HG02840 (cell line): Measurements from ENCODE around the gene UFSP1.

ENCODE experiments used
- ATAC-seq: cut with Tn5 transposase; IDR thresholded peaks from one replicate; pipeline ENCODE4 v1.9.1; 2021; ENCODE audit warnings: mild to moderate bottlenecking, moderate library complexity, moderate number of reproducible peaks; ENCODE audit not compliant: unreplicated experiment, low FRiP score

UFSP1 gene

GRCh38 chr7:100884736-100885439 is 4.6 kb downstream of the UFSP1 start:
- no peak for ATAC-seq

- no peak for ATAC-seq
Measured at GRCh38 chr7:100882785-100883526, 6.6 kb downstream of the UFSP1 start.

GRCh38 chr7:100882201-100882600 is 7.3 kb downstream of the UFSP1 start:
- ATAC-seq, result no peak

- no peak for ATAC-seq
Measured at GRCh38 chr7:100881136-100881535, 8.4 kb downstream of the UFSP1 start.

GRCh38 chr7:100880645-100881044 is 8.9 kb downstream of the UFSP1 start:
- no peak for ATAC-seq

- ATAC-seq, result no peak
Measured at GRCh38 chr7:100879685-100880261, 9.7 kb downstream of the UFSP1 start.

GRCh38 chr7:100878685-100879084 is 10.8 kb downstream of the UFSP1 start:
- ATAC-seq, result no peak

- no peak for ATAC-seq
Measured at GRCh38 chr7:100878013-100878412, 11.5 kb downstream of the UFSP1 start.

GRCh38 chr7:100875356-100875751 is 14.2 kb downstream of the UFSP1 start:
- peak; percentile 17 for ATAC-seq

GRCh38 chr7:100874577-100875355 is 14.7 kb downstream of the UFSP1 start, which contains the start of gene SRRT:
SRRT (plus strand) TSS chr7:100875103; CDS start chr7:100875591, 488 bp downstream.
- peak; percentile 89 for ATAC-seq

GRCh38 chr7:100874300-100874576 is 15.3 kb downstream of the UFSP1 start:
- no peak for ATAC-seq

- ATAC-seq, result no peak
Measured at GRCh38 chr7:100873599-100874299, 15.8 kb downstream of the UFSP1 start.

GRCh38 chr7:100867776-100868485 is 21.6 kb downstream of the UFSP1 start:
- no peak for ATAC-seq

- no peak for ATAC-seq
Measured at GRCh38 chr7:100867040-100867775, 22.3 kb downstream of the UFSP1 start, which contains the start of gene TRIP6. TRIP6 (plus strand) TSS chr7:100867387; CDS start chr7:100867498, 111 bp downstream.

GRCh38 chr7:100866729-100867039 is 22.8 kb downstream of the UFSP1 start:
- no peak for ATAC-seq

GRCh38 chr7:100865938-100866728 is 23.4 kb downstream of the UFSP1 start:
- ATAC-seq, result no peak

GRCh38 chr7:100865372-100865911 is 24.1 kb downstream of the UFSP1 start:
- no peak for ATAC-seq

GRCh38 chr7:100864263-100864845 is 25.2 kb downstream of the UFSP1 start:
- ATAC-seq, result no peak
